Vagina (tissue), 2 donors: ENCODE data around the gene VIL1. TPM values are rescaled to one million over a fixed set of nuclear protein-coding genes. Genes with fewer than 3 reads are reported as not detected.

Source experiments
- DNase-seq, 2 donors: peaks; one replicate each; pipeline ENCODE4 v3.0.0-alpha.2; 2017; ENCODE audit errors: extremely low spot score in 2 of 2
- H3K27ac ChIP-seq: fragments of 200-600 bp; sonication (generic); one replicate; pipeline ENCODE4 v1.5.1; 2019
- H3K27me3 ChIP-seq: fragments of 200-600 bp; sonication (generic); one replicate; pipeline ENCODE4 v1.5.1; 2019
- H3K36me3 ChIP-seq, 2 donors: fragments of 200-600 bp; sonication (generic); one replicate each; pipeline ENCODE4 v1.5.1; 2017 to 2019
- H3K4me1 ChIP-seq: fragments of 200-600 bp; sonication (generic); one replicate; pipeline ENCODE4 v1.5.1; 2019
- H3K4me3 ChIP-seq, 2 donors: fragments of 200-600 bp; sonication (generic); 1 replicate in 1 of 2; 2 replicates in 1 of 2; pipeline ENCODE4 v1.5.1; 2016 to 2019
- H3K9me3 ChIP-seq: fragments of 200-600 bp; sonication (generic); one replicate; pipeline ENCODE4 v1.5.1; 2019
- POLR2A ChIP-seq, 2 donors: fragments of 450-650 bp; IDR thresholded peaks; one replicate each; pipeline ENCODE4 v1.6.1; 2017; ENCODE audit warnings: antibody characterized with exemption in 2 of 2, mild to moderate bottlenecking in 2 of 2, moderate library complexity in 2 of 2
- POLR2AphosphoS5 ChIP-seq, 2 donors: sonication (generic); formaldehyde crosslinking; IDR thresholded peaks; one replicate each; pipeline ENCODE4 v1.9.0; 2017; ENCODE audit warnings: antibody characterized with exemption in 2 of 2, mild to moderate bottlenecking in 2 of 2, low read depth in 1 of 2; ENCODE audit not compliant: insufficient read depth in 1 of 2
- intact Hi-C: fragments of 100-400 bp; cut with DNase I; formaldehyde crosslinking; loops from one replicate; pipeline ENCODE4 v1.15.1; 2023
- total RNA-seq: library from RNA; depleted of rRNA; stranded (reverse); fragments of >200 nt; gene quantifications from one replicate; pipeline ENCODE4 v1.2.3, GENCODE V29; 2016
- TF ChIP-seq, protein P1 (sequence below), 3 experiments: fragments of 450-650 bp in 2 of 3; fragments of 200-600 bp in 1 of 3; sonication (generic) in 1 of 3; IDR thresholded peaks; one replicate each; pipeline ENCODE4 v1.5.1; 2017 to 2019; ENCODE audit warnings: antibody characterized with exemption in 3 of 3, mild to moderate bottlenecking in 2 of 3, moderate library complexity in 2 of 3

VIL1 gene
- total RNA-seq, 1 donor from 2014 or later, result not detected

DNA sequence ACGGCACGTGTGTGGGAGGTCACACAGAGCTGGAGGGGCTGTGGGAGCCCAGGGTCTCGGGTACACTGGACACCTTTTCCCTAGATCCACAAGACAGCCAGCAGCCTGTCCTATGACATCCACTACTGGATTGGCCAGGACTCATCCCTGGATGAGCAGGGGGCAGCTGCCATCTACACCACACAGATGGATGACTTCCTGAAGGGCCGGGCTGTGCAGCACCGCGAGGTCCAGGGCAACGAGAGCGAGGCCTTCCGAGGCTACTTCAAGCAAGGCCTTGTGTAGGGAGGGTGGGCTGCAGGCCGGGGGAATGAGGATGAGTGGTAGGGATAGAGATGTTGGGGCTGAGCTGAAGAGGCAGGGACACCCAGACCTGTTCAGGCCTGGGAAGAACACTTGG lies 6.6 kb downstream of the VIL1 start:
- Histone ChIP-seq H3K4me3 (no peak overlapping the region), H3K36me3 (no peaks in the 10 kb centered on the region), H3K9me3 (no peaks in the 10 kb centered on the region), H3K27me3 (no peaks in the 10 kb centered on the region), H3K27ac (no peak overlapping the region), H3K4me1 (no peaks in the 10 kb centered on the region)
- TF ChIP-seq, protein P1, sequence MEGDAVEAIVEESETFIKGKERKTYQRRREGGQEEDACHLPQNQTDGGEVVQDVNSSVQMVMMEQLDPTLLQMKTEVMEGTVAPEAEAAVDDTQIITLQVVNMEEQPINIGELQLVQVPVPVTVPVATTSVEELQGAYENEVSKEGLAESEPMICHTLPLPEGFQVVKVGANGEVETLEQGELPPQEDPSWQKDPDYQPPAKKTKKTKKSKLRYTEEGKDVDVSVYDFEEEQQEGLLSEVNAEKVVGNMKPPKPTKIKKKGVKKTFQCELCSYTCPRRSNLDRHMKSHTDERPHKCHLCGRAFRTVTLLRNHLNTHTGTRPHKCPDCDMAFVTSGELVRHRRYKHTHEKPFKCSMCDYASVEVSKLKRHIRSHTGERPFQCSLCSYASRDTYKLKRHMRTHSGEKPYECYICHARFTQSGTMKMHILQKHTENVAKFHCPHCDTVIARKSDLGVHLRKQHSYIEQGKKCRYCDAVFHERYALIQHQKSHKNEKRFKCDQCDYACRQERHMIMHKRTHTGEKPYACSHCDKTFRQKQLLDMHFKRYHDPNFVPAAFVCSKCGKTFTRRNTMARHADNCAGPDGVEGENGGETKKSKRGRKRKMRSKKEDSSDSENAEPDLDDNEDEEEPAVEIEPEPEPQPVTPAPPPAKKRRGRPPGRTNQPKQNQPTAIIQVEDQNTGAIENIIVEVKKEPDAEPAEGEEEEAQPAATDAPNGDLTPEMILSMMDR (IDR thresholded peaks at IDR 0.05), result no peak
- TF ChIP-seq POLR2AphosphoS5 (IDR thresholded peaks at IDR 0.05; ENCODE audit: insufficient read depth in 1 of 2, low read depth in 1 of 2) (no peak), POLR2A (IDR thresholded peaks at IDR 0.05) (no peak)
- no peak for DNase-seq
- intact Hi-C loops, result no loop called here

DNA sequence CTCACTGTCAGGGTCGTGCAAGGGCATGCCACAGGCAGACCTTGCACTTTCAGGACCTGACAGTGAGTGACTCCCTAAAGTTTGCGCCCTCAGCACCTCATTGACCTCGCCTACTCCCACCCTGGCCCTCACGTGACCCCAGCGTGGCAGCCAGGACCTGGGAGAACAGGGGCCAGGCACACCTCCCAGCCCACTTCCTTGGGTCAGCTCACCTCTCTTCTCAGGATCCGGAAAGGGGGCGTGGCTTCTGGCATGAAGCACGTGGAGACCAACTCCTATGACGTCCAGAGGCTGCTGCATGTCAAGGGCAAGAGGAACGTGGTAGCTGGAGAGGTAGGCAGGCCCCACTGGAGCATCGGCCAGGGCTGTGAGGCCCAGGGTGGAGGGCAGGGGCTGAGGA lies 8.8 kb downstream of the VIL1 start:
- H3K27ac ChIP-seq, result no peak overlapping the region
- no peak overlapping the region for H3K4me3 ChIP-seq
- no peaks in the 10 kb centered on the region for H3K9me3 ChIP-seq
- TF ChIP-seq POLR2A (IDR thresholded peaks at IDR 0.05) (no peak), POLR2AphosphoS5 (IDR thresholded peaks at IDR 0.05; ENCODE audit: insufficient read depth in 1 of 2, low read depth in 1 of 2) (no peak)
- TF ChIP-seq, protein P1 (IDR thresholded peaks at IDR 0.05), result no peak
- no peaks in the 10 kb centered on the region for H3K36me3 ChIP-seq
- no peaks in the 10 kb centered on the region for H3K4me1 ChIP-seq
- intact Hi-C loops, result no loop called here
- H3K27me3 ChIP-seq, result no peaks in the 10 kb centered on the region
- DNase-seq, result no peak

GRCh38 chr2:218428846-218429558 lies 10.1 kb downstream of the VIL1 start:
- intact Hi-C loops, result no loop called here
- no peak for DNase-seq
- Histone ChIP-seq H3K27me3 (no peaks in the 10 kb centered on the region), H3K4me1 (no peaks in the 10 kb centered on the region), H3K9me3 (no peaks in the 10 kb centered on the region), H3K36me3 (no peaks in the 10 kb centered on the region), H3K27ac (no peak overlapping the region), H3K4me3 (no peak overlapping the region)
- TF ChIP-seq, protein P1 (IDR thresholded peaks at IDR 0.05), result no peak
- TF ChIP-seq POLR2AphosphoS5 (IDR thresholded peaks at IDR 0.05; ENCODE audit: insufficient read depth in 1 of 2, low read depth in 1 of 2) (no peak), POLR2A (IDR thresholded peaks at IDR 0.05) (no peak)

- no peak for DNase-seq
- H3K27me3 ChIP-seq, result no peaks in the 10 kb centered on the region
- no peak overlapping the region for H3K27ac ChIP-seq
- TF ChIP-seq, protein P1 (IDR thresholded peaks at IDR 0.05), result no peak
- no peak for TF ChIP-seq POLR2A (IDR thresholded peaks at IDR 0.05)
- no peak for TF ChIP-seq POLR2AphosphoS5 (IDR thresholded peaks at IDR 0.05; ENCODE audit: insufficient read depth in 1 of 2, low read depth in 1 of 2)
- H3K4me3 ChIP-seq, result no peak overlapping the region
- H3K36me3 ChIP-seq, result no peaks in the 10 kb centered on the region
- intact Hi-C loops, result no loop called here
- no peaks in the 10 kb centered on the region for H3K4me1 ChIP-seq
- no peaks in the 10 kb centered on the region for H3K9me3 ChIP-seq
Observed at GRCh38 chr2:218429911-218430692, 11.2 kb downstream of the VIL1 start.

GRCh38 chr2:218430721-218431120 lies 11.8 kb downstream of the VIL1 start:
- Histone ChIP-seq H3K27me3 (no peaks in the 10 kb centered on the region), H3K27ac (no peak overlapping the region), H3K36me3 (no peaks in the 10 kb centered on the region), H3K4me1 (no peaks in the 10 kb centered on the region), H3K9me3 (no peaks in the 10 kb centered on the region), H3K4me3 (no peak overlapping the region)
- intact Hi-C loops, result no loop called here
- TF ChIP-seq, protein P1 (IDR thresholded peaks at IDR 0.05), result no peak
- no peak for TF ChIP-seq POLR2A (IDR thresholded peaks at IDR 0.05)
- TF ChIP-seq POLR2AphosphoS5 (IDR thresholded peaks at IDR 0.05; ENCODE audit: insufficient read depth in 1 of 2, low read depth in 1 of 2), result no peak
- no peak for DNase-seq
